ENCODE measurements around the gene SOBP. TPM values are rescaled to one million over a fixed set of nuclear protein-coding genes. Genes with fewer than 3 reads are reported as not detected.
"Not testable (repeated sequence)": the region's sequence is repeated elsewhere in the genome, so short reads cannot be mapped to it uniquely, and the experiment has no call there.

SOBP gene
- total and polyA plus RNA-seq, 4 donors = 8.2 to 20.2 (median 13.8) TPM

DNA sequence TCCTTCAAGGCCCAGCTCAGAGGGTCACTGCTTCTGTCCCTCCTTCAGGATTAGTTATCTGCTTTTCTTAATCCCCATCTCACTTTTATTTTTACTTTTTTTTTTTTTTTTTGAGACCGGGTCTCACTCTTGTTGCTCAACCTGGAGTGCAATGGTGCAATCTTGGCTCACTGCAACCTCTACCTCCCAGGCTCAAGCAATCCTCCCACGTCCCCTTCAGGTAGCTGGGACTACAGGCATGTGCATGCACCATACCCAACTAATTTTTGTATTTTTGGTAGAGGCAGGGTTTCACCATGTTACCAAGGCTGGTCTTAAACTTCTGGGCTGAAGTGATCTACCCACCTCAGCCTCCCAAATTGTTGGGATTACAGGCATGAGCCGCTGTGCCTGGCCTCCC is 14.1 kb upstream of the SOBP start:
- H3K9me3 ChIP-seq (ENCODE audit: control insufficient read depth, low read length); H3K4me1 ChIP-seq (ENCODE audit: control insufficient read depth in 1 of 2, insufficient read depth in 2 of 2, low read length in 2 of 2); H3K36me3 ChIP-seq (ENCODE audit: control insufficient read depth in 1 of 2, insufficient read depth in 2 of 2, low read length in 1 of 2); H3K27me3 ChIP-seq (ENCODE audit: control insufficient read depth in 1 of 2, insufficient read depth in 2 of 2, low read length in 1 of 2); H3K27ac ChIP-seq (ENCODE audit: low read depth in 1 of 2, low read length in 2 of 2); DNase-seq; H3K4me3 ChIP-seq (ENCODE audit: low read length in 2 of 2); ATAC-seq (ENCODE audit: low FRiP score); intact Hi-C loops (cut with DNase I): not testable (repeated sequence)
- WGBS, 2 donors = 83 to 89% methylated on average over 2 to 3 of the region's 3 CpGs

GRCh38 chr6:107479089-107479690 is 10.7 kb upstream of the SOBP start:
- ATAC-seq (ENCODE audit: low FRiP score) (no peak), DNase-seq (no peak)
- H3K9me3 ChIP-seq (ENCODE audit: control insufficient read depth, low read length) = no peaks in the 10 kb centered on the region
- no peaks in the 10 kb centered on the region for H3K4me1 ChIP-seq (ENCODE audit: control insufficient read depth in 1 of 2, insufficient read depth in 2 of 2, low read length in 2 of 2)
- no peak overlapping the region for H3K4me3 ChIP-seq (ENCODE audit: low read length in 2 of 2)
- no peaks in the 10 kb centered on the region for H3K36me3 ChIP-seq (ENCODE audit: control insufficient read depth in 1 of 2, insufficient read depth in 2 of 2, low read length in 1 of 2)
- no peaks in the 10 kb centered on the region for H3K27me3 ChIP-seq (ENCODE audit: control insufficient read depth in 1 of 2, insufficient read depth in 2 of 2, low read length in 1 of 2)
- intact Hi-C loops (cut with DNase I) = no loop called here
- no peak overlapping the region for H3K27ac ChIP-seq (ENCODE audit: low read depth in 1 of 2, low read length in 2 of 2)
- WGBS, 2 donors = 87 to 89% methylated on average over 4 of the region's 4 CpGs

DNA sequence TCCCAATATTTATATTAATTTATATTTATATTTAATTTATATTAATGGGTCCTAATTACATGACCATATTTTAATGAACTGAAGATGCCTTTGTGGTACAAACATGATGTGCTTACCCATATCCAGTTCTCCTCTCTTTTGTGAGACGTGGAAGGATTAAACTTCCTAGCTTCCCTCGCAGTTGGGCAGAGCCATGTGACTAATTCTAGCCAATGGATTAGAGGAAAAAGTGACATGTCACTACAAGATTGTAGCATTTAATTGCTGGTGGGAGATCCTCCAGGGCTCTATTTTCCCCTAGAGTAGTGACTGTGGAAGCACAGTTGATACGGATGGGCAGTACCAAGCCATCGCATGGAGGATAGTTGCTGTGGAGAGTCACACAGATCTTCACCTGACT is 4.8 kb upstream of the SOBP start:
- H3K27ac ChIP-seq (ENCODE audit: low read depth in 1 of 2, low read length in 2 of 2) = no peak overlapping the region
- no peak overlapping the region for H3K4me3 ChIP-seq (ENCODE audit: low read length in 2 of 2)
- no peak for DNase-seq
- no peaks in the 10 kb centered on the region for H3K27me3 ChIP-seq (ENCODE audit: control insufficient read depth in 1 of 2, insufficient read depth in 2 of 2, low read length in 1 of 2)
- H3K9me3 ChIP-seq (ENCODE audit: control insufficient read depth, low read length) = no peaks in the 10 kb centered on the region
- no peaks in the 10 kb centered on the region for H3K36me3 ChIP-seq (ENCODE audit: control insufficient read depth in 1 of 2, insufficient read depth in 2 of 2, low read length in 1 of 2)
- ATAC-seq (ENCODE audit: low FRiP score) = no peak
- H3K4me1 ChIP-seq (ENCODE audit: control insufficient read depth in 1 of 2, insufficient read depth in 2 of 2, low read length in 2 of 2) = no peaks in the 10 kb centered on the region
- intact Hi-C loops (cut with DNase I) = no loop called here
- 79 to 80% methylated on average over 4 of the region's 4 CpGs for WGBS, 2 donors

DNA sequence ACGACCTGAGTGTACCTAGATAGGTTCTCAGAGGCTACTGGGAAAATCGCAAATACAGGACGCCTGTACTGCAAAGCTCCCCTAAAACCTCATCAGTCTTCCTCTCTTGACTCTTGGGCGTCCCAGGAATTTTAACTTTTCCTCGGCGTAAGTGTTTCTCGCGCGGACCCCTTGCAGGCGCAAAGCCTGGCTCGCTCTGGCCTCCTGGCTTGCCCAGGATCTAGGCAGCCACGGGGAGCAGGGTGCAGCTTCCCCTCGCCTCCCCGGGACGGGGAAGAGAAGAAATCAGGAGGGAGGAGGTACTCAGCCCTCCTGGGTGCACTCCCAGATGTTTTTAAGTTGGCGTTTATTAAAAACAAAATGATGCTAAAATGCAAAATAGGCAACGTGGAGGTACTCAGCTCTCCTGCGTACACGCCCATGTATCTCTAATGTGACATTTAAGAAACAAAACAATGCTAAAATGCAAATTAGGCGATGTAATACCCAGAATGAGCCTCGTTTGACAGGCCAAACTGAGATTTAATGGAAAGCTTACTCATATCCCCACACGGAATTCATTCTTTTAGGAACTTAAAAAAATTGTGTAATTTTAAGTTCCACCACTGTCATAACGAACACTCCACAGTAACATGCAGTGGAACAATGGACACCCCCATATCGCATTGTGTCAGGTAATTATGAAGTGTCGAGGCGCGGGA is 1.6 kb upstream of the SOBP start:
- 27 to 30% methylated on average over 27 of the region's 27 CpGs for WGBS, 2 donors
- no peak for DNase-seq
- H3K27me3 ChIP-seq (ENCODE audit: control insufficient read depth in 1 of 2, insufficient read depth in 2 of 2, low read length in 1 of 2) = no peaks in the 10 kb centered on the region
- no peak for ATAC-seq (ENCODE audit: low FRiP score)
- H3K27ac ChIP-seq (ENCODE audit: low read depth in 1 of 2, low read length in 2 of 2) = no peak overlapping the region
- no peaks in the 10 kb centered on the region for H3K36me3 ChIP-seq (ENCODE audit: control insufficient read depth in 1 of 2, insufficient read depth in 2 of 2, low read length in 1 of 2)
- H3K4me3 ChIP-seq (ENCODE audit: low read length in 2 of 2) = peak overlapping the region; percentile 58 to 80
- intact Hi-C loops (cut with DNase I) = loop anchor here in 1 of 2 donors (2.0 kb wide), 1 partner anchor 28 kb away; no protein-coding TSS in a partner anchor
- no peaks in the 10 kb centered on the region for H3K9me3 ChIP-seq (ENCODE audit: control insufficient read depth, low read length)
- H3K4me1 ChIP-seq (ENCODE audit: control insufficient read depth in 1 of 2, insufficient read depth in 2 of 2, low read length in 2 of 2) = peaks cover 1 to 5% of the 10 kb centered on the region in 2 donors

DNA sequence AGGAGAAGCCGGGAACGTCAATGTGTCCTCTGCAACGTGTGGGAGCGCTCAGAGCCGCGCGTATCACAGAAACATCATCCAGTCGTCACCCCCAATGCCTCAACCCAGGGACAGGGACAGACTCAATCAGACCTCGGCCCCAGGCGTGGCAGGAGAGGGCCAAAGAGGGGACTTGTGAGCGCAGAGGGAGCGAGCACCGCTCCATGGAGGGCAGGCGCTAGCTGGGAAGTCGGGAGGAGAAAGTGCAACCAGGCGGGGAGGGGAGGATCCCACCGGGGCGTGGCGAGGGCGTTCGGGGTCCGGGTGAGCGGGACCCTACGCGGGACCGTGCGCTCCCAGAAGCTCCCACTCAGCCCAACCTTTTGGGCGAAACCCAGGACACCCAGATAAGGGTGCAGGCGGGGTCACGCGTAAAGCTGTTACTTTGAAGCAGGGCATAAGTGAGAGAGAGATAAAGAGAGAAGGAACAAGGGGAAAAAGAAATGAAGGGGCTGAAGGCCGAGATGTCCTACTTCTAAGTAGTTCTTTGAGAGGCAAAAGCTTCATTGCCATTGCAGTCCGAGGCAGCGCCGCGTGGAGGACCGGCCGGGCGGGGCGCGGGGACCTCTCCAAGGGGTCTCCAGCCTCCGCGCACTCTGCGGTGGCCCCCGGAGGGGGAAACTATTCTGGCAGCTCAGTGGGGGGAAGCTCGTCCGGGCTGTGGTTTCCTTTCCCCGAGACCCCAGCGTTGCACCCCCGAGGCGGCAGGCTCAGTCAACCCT is 862 bp upstream of the SOBP start:
- Histone ChIP-seq H3K4me1 (ENCODE audit: control insufficient read depth in 1 of 2, insufficient read depth in 2 of 2, low read length in 2 of 2) (peaks cover 1 to 5% of the 10 kb centered on the region in 2 donors), H3K36me3 (ENCODE audit: control insufficient read depth in 1 of 2, insufficient read depth in 2 of 2, low read length in 1 of 2) (no peaks in the 10 kb centered on the region), H3K27me3 (ENCODE audit: control insufficient read depth in 1 of 2, insufficient read depth in 2 of 2, low read length in 1 of 2) (no peaks in the 10 kb centered on the region), H3K27ac (ENCODE audit: low read depth in 1 of 2, low read length in 2 of 2) (peak overlapping the region in 1 of 2 donors; percentile 39), H3K4me3 (ENCODE audit: low read length in 2 of 2) (peak overlapping the region; percentile 58 to 80), H3K9me3 (ENCODE audit: control insufficient read depth, low read length) (no peaks in the 10 kb centered on the region)
- WGBS, 2 donors = 1% methylated on average over 41 to 51 of the region's 51 CpGs
- intact Hi-C loops (cut with DNase I) = loop anchor here in 1 of 2 donors (2.0 kb wide), 1 partner anchor 28 kb away; no protein-coding TSS in a partner anchor
- ATAC-seq (ENCODE audit: low FRiP score) = peak; percentile 49
- peak; percentile 56 to 85 for DNase-seq

GRCh38 chr6:107490566-107491137 is 735 bp downstream of the SOBP start:
- intact Hi-C loops (cut with DNase I) = loop anchor here (2.0 to 5.0 kb wide), 3 partner anchors 72 to 142 kb away; no protein-coding TSS in a partner anchor

DNA sequence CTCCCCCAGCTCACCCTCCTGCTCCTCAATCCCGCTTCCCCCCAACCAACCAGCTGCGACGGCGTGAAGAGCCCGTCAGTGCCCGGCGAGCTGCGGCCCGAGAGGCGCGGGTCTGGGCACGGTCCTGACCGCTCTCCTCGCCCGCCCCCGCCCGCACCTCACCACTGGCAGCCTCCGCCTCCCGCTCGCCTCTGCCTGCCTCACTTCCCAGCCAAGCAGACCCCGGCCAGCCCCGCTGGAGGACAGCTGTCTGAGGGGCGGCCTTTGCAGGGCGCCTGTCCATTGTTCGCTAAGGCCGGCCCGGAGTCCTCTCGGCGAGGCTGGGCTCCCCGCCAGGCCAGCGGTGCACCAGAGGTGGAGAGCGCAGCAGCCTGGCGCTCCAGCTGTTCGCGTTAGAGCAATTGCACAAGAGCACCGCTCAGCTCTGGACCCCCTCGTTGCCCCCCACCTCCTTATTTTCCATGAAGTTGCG is 1.3 kb downstream of the SOBP start:
- intact Hi-C loops (cut with DNase I) = loop anchor here (2.0 to 5.0 kb wide), 3 partner anchors 71 to 142 kb away; no protein-coding TSS in a partner anchor

More at GRCh38 chr6:107490566-107491137, 735 bp downstream of the SOBP start:
- Histone ChIP-seq H3K36me3 (ENCODE audit: control insufficient read depth in 1 of 2, insufficient read depth in 2 of 2, low read length in 1 of 2) (no peaks in the 10 kb centered on the region), H3K27ac (ENCODE audit: low read depth in 1 of 2, low read length in 2 of 2) (peak overlapping the region in 1 of 2 donors; percentile 70), H3K27me3 (ENCODE audit: control insufficient read depth in 1 of 2, insufficient read depth in 2 of 2, low read length in 1 of 2) (no peaks in the 10 kb centered on the region), H3K4me1 (ENCODE audit: control insufficient read depth in 1 of 2, insufficient read depth in 2 of 2, low read length in 2 of 2) (peaks cover 1 to 5% of the 10 kb centered on the region in 2 donors), H3K4me3 (ENCODE audit: low read length in 2 of 2) (peak overlapping the region; percentile 58 to 80), H3K9me3 (ENCODE audit: control insufficient read depth, low read length) (no peaks in the 10 kb centered on the region)
- ATAC-seq (ENCODE audit: low FRiP score) = no peak
- DNase-seq = no peak
- 0 to 1% methylated on average over 30 of the region's 30 CpGs for WGBS, 2 donors

More for the DNA sequence above, 1.3 kb downstream of the SOBP start:
- DNase-seq (peak; percentile 81 to 92), ATAC-seq (ENCODE audit: low FRiP score) (peak; percentile 63)
- H3K27ac ChIP-seq (ENCODE audit: low read depth in 1 of 2, low read length in 2 of 2) = no peak overlapping the region
- peak overlapping the region; percentile 58 to 80 for H3K4me3 ChIP-seq (ENCODE audit: low read length in 2 of 2)
- 1% methylated on average over 32 to 38 of the region's 38 CpGs for WGBS, 2 donors
- no peaks in the 10 kb centered on the region for H3K36me3 ChIP-seq (ENCODE audit: control insufficient read depth in 1 of 2, insufficient read depth in 2 of 2, low read length in 1 of 2)
- peaks cover 1 to 6% of the 10 kb centered on the region in 2 donors for H3K4me1 ChIP-seq (ENCODE audit: control insufficient read depth in 1 of 2, insufficient read depth in 2 of 2, low read length in 2 of 2)
- no peaks in the 10 kb centered on the region for H3K27me3 ChIP-seq (ENCODE audit: control insufficient read depth in 1 of 2, insufficient read depth in 2 of 2, low read length in 1 of 2)
- no peaks in the 10 kb centered on the region for H3K9me3 ChIP-seq (ENCODE audit: control insufficient read depth, low read length)

Data from aorta (tissue), 5 donors.